ENCODE results near the gene HTR3A.

Gene HTR3A

DNA sequence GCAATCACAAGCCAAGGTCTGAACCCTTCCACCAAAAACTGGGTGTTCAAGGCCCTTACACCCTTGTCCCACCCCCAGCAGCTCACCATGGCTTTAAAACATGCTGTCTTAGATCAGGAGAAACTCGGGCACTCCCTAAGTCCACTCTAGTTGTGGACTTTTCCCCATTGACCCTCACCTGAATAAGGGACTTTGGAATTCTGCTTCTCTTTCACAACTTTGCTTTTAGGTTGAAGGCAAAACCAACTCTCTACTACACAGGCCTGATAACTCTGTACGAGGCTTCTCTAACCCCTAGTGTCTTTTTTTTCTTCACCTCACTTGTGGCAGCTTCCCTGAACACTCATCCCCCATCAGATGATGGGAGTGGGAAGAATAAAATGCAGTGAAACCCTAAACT is 15.0 kb downstream of the HTR3A start:
- Mint-ChIP-seq H3K27ac (no peak overlapping the region), H3K27me3 (peaks cover 37% of the 10 kb centered on the region), H3K36me3 (no peaks in the 10 kb centered on the region), H3K9me3 (no peaks in the 10 kb centered on the region), H3K4me1 (peaks cover 2% of the 10 kb centered on the region), H3K4me3 (no peak overlapping the region)
- CTCF ChIA-PET = interaction anchor here (0.7 to 1.2 kb wide), 2 partner anchors 46 to 1571 kb away, joined by 3 read pairs; no protein-coding TSS in a partner anchor
- DNase-seq = no peak

DNA sequence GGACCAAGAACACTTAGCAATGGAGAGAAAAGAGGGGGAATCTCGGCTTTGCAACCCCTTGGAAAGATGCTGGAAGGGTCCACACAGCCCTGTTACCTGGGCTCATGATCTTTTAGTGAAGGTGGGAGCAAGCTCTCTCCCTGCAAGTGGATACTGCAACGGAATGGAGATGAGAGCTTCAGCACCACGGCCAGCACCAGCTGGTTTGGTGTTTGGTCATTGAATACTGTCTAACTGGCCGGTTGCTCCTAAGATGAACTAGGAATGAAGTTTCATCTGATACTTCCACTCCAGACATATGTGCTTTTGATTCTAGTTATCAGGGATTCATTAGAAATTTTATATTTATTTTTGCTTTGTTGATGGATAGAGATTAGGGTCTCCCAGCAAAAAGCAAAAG is 16.3 kb downstream of the HTR3A start:
- H3K4me3 Mint-ChIP-seq = no peak overlapping the region
- CTCF ChIA-PET = interaction anchor here (0.9 to 10.0 kb wide), 2 partner anchors 44 to 271 kb away, joined by 3 to 253 read pairs; no protein-coding TSS in a partner anchor
- no peaks in the 10 kb centered on the region for H3K9me3 Mint-ChIP-seq
- H3K27ac Mint-ChIP-seq = no peak overlapping the region
- H3K27me3 Mint-ChIP-seq = peaks cover 40% of the 10 kb centered on the region
- H3K4me1 Mint-ChIP-seq = peaks cover 6% of the 10 kb centered on the region
- peak; percentile 59 for DNase-seq
- no peaks in the 10 kb centered on the region for H3K36me3 Mint-ChIP-seq

DNA sequence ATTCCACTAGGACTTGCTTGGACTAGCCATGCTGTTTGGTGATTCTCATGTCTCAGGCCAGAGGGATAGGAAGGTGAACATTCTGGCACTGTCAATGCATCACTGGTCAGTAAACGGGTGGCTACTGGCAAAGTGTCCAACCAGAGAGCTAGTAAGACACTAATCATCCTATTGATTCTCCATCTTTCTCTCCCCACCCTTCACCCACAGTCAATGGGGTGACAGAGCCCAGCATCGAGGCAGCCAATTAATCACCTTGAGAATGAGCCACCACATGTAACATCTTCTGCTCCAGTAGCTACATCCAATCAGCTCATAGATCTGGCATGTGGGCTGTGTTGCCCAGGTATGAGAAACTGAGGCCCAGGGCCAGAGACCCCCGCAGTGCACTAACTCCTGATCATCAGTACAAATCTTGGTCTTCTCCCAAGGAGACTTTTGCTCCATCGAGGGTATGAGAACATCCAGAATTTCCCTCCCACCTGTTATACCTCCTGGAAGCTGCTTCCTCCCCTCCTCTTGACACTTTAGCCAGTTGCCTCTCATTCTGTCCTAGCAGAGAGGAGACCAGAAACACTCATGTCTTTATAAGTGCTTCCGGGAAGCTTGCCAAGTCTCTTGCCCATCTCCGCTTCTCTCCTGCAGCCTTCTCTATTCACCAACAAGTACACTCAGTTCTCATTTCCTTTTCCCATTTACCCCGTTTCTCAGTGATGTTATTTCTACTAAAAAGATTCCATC is 17.0 kb downstream of the HTR3A start:
- DNase-seq = no peak
- CTCF ChIA-PET = interaction anchor here (0.6 to 10.0 kb wide), 5 partner anchors 15 to 348 kb away, joined by 3 to 253 read pairs (median 3); no protein-coding TSS in a partner anchor
- Mint-ChIP-seq H3K9me3 (no peaks in the 10 kb centered on the region), H3K4me3 (no peak overlapping the region), H3K36me3 (no peaks in the 10 kb centered on the region), H3K4me1 (peaks cover 6% of the 10 kb centered on the region), H3K27me3 (peaks cover 42% of the 10 kb centered on the region), H3K27ac (no peak overlapping the region)

DNA sequence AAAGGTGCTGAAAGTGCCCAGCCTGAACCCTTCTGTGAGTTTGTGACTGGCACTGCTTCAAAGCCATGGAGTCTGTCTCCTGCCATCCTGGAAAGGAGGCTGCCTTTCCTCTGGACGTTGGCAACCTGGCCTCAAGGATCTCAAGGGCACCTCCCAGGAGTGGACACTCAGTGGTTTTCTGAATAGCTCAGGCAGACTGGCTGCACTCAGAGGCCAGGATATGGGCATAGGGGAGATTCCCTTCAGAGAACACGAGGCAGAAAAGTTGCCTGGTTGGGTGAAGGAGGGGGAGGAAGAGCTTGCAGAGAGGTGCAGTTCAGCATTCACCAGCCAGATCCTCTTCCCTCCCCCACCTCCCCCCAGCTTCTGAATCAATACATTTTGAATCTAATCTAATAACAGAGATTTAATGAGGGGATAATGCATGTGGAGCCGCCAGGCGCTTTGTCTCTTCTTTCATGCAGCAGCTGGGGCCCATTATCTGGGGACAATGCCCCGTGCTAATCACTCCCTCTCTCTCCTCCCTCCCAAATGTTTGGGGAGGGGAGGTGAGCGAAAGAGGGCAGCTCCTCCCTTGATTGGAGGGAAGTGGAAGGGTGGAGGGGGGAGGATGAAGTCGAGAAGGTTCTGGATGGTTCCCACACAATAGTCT is 17.7 kb downstream of the HTR3A start:
- Mint-ChIP-seq H3K9me3 (no peaks in the 10 kb centered on the region), H3K4me3 (no peak overlapping the region), H3K27me3 (peaks cover 47% of the 10 kb centered on the region), H3K4me1 (peaks cover 6% of the 10 kb centered on the region), H3K27ac (no peak overlapping the region), H3K36me3 (no peaks in the 10 kb centered on the region)
- DNase-seq = no peak
- CTCF ChIA-PET = interaction anchor here (1.3 to 10.0 kb wide), 4 partner anchors 16 to 269 kb away, joined by 3 to 253 read pairs (median 4); no protein-coding TSS in a partner anchor

DNA sequence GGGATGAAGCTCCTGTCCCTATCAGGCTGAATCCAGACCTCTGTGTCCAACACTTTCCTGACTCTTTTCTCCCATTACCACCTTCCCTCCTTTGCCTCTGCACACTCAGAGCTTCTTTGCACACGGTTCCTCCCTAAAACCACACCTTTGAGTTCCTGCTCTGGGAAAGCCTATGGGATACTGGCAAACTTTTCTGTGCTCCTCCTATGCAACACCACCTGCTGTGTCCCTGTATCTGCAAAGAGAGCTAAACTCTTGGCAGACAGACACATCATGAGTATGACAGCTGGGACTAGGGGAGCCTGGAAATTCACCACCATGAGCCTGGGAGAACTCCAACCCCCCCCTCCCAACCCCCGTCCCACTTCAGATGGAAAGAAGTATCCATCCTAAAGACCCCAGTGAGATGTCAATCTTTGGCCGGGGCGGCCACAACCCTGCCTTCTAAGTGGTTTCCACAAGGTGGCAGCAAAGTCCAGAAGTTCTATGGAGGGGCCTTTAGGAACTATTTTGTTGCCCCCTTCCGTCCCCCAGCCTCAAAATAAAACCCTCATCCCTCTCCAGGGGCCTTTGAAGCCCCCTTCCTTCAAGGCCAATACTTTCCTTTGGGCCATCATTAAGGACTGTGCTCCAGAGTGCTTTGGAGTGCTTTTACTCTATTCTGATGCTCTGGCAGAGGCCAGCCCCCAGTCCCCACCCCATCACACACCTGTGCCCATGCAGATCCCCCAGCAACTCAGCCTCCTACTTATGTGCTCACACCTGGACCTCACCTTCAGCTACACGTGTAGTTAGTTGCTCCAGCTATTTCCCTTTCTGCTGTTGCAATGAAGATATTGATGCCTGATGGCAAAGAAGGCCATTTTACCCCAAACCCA is 19.4 kb downstream of the HTR3A start:
- Mint-ChIP-seq H3K4me3 (no peak overlapping the region), H3K4me1 (peaks cover 6% of the 10 kb centered on the region), H3K27ac (no peak overlapping the region), H3K36me3 (no peaks in the 10 kb centered on the region), H3K27me3 (peaks cover 50% of the 10 kb centered on the region), H3K9me3 (no peaks in the 10 kb centered on the region)
- DNase-seq = peak; percentile 47
- CTCF ChIA-PET = interaction anchor here (0.8 to 10.0 kb wide), 14 partner anchors 10 to 346 kb away, joined by 3 to 253 read pairs (median 4); no protein-coding TSS in a partner anchor

DNA sequence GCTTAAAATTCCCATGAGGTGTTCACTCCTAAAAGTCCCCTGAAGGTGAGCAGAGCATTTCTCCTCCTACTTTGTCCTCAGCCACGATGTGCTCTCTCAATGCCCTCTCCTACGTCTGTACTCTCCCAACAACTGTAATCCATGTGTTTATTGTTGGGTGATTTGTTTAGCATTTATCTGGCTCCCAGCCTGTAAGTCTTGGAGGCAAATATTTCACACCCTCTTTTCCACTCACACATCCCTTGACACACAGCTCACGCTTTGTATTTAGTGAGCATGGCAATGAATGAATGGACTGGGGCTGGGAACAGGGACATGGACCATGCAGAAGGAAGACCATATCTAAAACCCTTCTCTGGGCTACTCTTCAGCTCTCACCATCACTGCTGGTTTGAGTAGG is 22.6 kb downstream of the HTR3A start:
- Mint-ChIP-seq H3K36me3 (no peaks in the 10 kb centered on the region), H3K4me1 (peaks cover 6% of the 10 kb centered on the region), H3K9me3 (no peaks in the 10 kb centered on the region), H3K27ac (no peak overlapping the region), H3K4me3 (no peak overlapping the region), H3K27me3 (peaks cover 42% of the 10 kb centered on the region)
- CTCF ChIA-PET = interaction anchor here (1.2 to 10.0 kb wide), 2 partner anchors 33 to 264 kb away, joined by 3 to 253 read pairs; no protein-coding TSS in a partner anchor
- DNase-seq = no peak

DNA sequence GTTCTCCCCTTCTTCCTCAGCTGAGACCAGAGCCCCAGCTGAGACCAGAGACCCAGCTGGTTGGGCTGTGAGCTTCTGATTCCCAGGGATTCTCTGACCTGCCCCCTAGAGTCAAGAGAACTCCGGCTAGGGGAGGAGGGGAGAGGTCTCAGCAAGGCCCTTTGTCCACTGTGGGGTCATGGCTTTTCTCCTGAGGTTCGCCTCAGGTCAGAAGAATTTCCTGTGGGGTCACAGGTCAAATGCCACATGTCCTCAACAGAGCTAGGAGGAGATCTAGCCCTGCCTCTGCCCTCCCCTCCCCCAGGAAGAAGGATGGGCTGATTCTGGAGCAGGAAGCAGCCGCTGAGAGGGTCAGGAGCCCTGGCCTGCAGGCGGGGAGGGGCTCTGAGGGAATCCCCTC is 23.7 kb downstream of the HTR3A start:
- no peak for DNase-seq
- Mint-ChIP-seq H3K27ac (no peak overlapping the region), H3K36me3 (no peaks in the 10 kb centered on the region), H3K4me3 (no peak overlapping the region), H3K27me3 (peaks cover 42% of the 10 kb centered on the region), H3K9me3 (no peaks in the 10 kb centered on the region), H3K4me1 (peaks cover 6% of the 10 kb centered on the region)
- CTCF ChIA-PET = interaction anchor here (0.7 to 10.0 kb wide), 3 partner anchors 32 to 263 kb away, joined by 3 to 253 read pairs (median 3); no protein-coding TSS in a partner anchor

DNA sequence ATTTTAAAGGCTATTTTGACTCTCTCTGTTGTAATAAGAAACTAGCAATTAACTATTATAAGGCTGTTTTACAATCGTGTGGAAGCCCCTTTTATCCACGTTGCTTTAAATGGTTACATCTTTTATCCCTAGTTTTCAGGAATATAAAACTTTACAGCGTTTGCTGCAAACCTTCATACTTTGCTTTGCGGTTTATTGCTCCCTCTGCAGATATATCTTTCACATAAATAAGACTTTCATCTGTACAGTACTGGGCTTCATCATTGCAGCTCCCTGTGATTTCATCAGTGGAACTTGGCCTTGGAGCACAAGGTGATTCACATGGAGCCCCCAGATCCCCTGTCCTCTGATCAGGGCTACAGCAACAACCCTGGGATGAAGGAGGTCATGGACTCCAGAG is 25.6 kb downstream of the HTR3A start:
- no peak for DNase-seq
- H3K27ac Mint-ChIP-seq = no peak overlapping the region
- no peak overlapping the region for H3K4me3 Mint-ChIP-seq
- H3K27me3 Mint-ChIP-seq = peaks cover 31% of the 10 kb centered on the region
- no peaks in the 10 kb centered on the region for H3K36me3 Mint-ChIP-seq
- CTCF ChIA-PET = no interaction called here
- no peaks in the 10 kb centered on the region for H3K9me3 Mint-ChIP-seq
- H3K4me1 Mint-ChIP-seq = peaks cover under 1% of the 10 kb centered on the region

DNA sequence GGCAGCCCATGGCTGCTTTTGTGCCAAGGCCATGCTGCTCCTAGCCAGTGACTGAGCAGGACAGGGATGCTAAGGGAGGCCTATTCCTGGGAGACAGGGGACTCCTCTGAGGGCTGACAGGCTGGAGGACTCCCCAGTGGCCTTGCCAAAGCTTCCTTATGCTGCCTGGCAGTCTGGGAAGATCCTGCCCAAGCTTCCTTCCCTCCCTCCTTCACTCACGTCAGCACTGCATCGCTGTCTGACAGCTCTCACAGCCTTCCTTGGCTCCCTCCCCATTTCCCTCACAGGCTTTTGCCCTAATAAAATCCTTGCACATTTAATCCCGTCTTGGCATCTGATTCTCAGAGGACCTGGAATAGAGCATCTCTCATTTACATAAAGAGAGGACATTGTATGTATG is 26.5 kb downstream of the HTR3A start:
- Mint-ChIP-seq H3K4me3 (no peak overlapping the region), H3K9me3 (no peaks in the 10 kb centered on the region), H3K27me3 (peaks cover 28% of the 10 kb centered on the region), H3K36me3 (no peaks in the 10 kb centered on the region), H3K27ac (no peak overlapping the region), H3K4me1 (no peaks in the 10 kb centered on the region)
- no peak for DNase-seq
- CTCF ChIA-PET = interaction anchor here (1.4 kb wide), 1 partner anchor 259 kb away, joined by 5 read pairs; no protein-coding TSS in a partner anchor

DNA sequence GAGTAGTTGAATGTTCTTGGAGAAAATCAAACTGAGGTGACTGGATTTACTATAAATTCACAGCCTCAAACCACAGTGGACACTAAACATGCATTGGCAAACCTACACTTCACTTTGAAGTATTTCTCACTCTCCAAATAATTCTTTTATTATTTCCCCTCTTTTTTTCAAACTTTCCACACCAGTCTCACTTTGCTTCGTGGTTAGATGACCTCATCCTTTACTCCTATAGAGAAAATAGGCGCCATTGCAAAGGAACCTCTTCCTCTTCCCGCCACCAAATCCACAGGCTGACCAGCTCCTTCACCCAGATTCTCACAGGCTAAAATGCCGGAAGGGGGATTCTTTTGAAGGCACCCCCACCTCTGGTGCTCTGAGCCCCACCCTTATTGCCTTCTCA is 33.4 kb downstream of the HTR3A start:
- Mint-ChIP-seq H3K27ac (no peak overlapping the region), H3K36me3 (no peaks in the 10 kb centered on the region), H3K4me1 (no peaks in the 10 kb centered on the region), H3K4me3 (no peak overlapping the region), H3K27me3 (peaks cover 23% of the 10 kb centered on the region), H3K9me3 (no peaks in the 10 kb centered on the region)
- no peak for DNase-seq
- CTCF ChIA-PET = interaction anchor here (1.0 kb wide), 1 partner anchor 253 kb away, joined by 3 read pairs; no protein-coding TSS in a partner anchor

DNA sequence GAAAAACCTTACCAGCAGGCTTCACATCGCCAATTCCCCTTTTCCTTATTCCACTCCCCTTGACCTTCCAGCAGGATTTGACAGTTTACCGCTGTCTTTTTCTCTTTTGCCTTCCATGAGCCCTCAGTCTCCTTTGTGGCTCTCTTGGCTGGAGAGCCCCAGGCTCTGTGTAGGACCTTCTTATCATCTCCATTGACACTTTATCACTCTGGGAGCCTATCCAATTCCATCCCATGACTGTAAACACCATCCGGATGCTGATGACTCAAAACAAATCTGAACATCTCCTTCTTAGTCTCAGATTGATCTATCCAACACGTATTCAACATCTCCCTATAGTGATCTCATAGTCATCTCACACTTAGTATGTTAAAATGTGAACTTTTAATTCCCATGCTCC is 36.0 kb downstream of the HTR3A start:
- Mint-ChIP-seq H3K36me3 (no peaks in the 10 kb centered on the region), H3K4me1 (no peaks in the 10 kb centered on the region), H3K27me3 (peaks cover 32% of the 10 kb centered on the region), H3K9me3 (no peaks in the 10 kb centered on the region), H3K4me3 (no peak overlapping the region), H3K27ac (no peak overlapping the region)
- CTCF ChIA-PET = no interaction called here
- no peak for DNase-seq

DNA sequence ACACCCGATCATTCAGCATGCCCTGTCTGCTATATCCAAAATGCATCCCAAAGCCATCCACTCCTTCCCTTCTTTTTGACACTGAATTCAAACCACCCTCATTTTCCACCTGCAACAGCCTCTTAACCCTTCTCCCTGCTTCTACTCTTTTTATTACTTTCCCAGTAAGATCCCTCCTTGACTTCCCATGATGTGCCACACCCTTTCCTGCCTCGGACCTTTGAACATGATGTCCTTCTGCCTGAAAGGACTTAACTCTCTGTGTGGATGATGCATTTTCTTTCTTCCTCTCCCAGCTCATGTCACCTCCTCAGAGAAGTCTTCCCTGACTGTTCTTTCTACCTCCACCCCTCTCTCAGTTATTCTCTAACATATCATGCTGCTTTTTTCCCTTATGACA is 36.5 kb downstream of the HTR3A start:
- Mint-ChIP-seq H3K36me3 (no peaks in the 10 kb centered on the region), H3K4me1 (no peaks in the 10 kb centered on the region), H3K27me3 (peaks cover 32% of the 10 kb centered on the region), H3K4me3 (no peak overlapping the region), H3K27ac (no peak overlapping the region), H3K9me3 (no peaks in the 10 kb centered on the region)
- DNase-seq = no peak
- CTCF ChIA-PET = no interaction called here

DNA sequence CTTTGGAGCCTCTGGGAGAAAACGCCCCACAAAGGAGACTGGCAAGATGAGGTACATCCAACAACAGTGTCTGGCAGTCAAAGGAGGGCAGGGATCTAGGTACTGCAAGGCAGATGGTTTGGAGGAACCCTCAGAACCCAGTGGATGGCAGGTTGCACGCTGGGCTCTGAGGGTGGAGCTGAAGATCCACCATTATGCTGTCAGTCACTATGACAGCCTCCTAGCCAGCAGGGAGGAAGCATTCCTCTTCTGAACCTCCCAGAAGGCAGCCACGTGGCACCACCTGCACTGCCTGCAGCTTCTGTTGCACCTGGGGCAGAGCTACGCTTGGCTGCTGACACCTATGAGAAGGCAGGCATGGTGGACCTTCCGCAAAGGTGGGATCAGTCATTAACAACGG is 40.2 kb downstream of the HTR3A start:
- DNase-seq = no peak
- Mint-ChIP-seq H3K4me1 (no peaks in the 10 kb centered on the region), H3K36me3 (no peaks in the 10 kb centered on the region), H3K4me3 (no peak overlapping the region), H3K9me3 (no peaks in the 10 kb centered on the region), H3K27me3 (peaks cover 26% of the 10 kb centered on the region), H3K27ac (no peak overlapping the region)
- CTCF ChIA-PET = no interaction called here

DNA sequence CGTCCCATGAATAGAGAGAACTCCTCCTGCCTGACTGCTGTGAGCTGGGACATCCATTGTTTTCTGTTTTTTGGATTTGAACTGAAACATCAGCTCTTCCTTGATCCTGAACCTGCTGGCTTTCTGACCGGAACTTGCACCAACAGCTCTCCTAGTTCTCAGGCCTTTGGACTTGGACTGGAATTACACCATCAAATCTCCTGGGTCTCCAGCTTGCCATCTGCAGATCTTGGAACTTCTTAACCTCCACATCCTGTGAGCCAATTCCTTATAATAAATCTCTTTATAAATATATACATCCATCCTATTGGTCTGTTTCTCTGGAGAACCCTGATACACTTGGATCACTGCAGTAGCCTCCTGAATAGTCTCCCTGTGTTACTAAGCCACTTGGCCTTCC is 42.1 kb downstream of the HTR3A start:
- H3K36me3 Mint-ChIP-seq = no peaks in the 10 kb centered on the region
- CTCF ChIA-PET = interaction anchor here (0.6 to 0.9 kb wide), 2 partner anchors 24 to 245 kb away, joined by 3 to 4 read pairs; no protein-coding TSS in a partner anchor
- no peak overlapping the region for H3K27ac Mint-ChIP-seq
- H3K27me3 Mint-ChIP-seq = peaks cover 20% of the 10 kb centered on the region
- no peak overlapping the region for H3K4me3 Mint-ChIP-seq
- no peaks in the 10 kb centered on the region for H3K4me1 Mint-ChIP-seq
- H3K9me3 Mint-ChIP-seq = no peaks in the 10 kb centered on the region
- no peak for DNase-seq
